ENCODE results near the gene TAF1C.

TAF1C gene

GRCh38 chr16:84159800-84160199 is 27.1 kb downstream of the TAF1C start:
- DNase-seq (ENCODE audit: low read depth in 2 of 2): no peak

DNA sequence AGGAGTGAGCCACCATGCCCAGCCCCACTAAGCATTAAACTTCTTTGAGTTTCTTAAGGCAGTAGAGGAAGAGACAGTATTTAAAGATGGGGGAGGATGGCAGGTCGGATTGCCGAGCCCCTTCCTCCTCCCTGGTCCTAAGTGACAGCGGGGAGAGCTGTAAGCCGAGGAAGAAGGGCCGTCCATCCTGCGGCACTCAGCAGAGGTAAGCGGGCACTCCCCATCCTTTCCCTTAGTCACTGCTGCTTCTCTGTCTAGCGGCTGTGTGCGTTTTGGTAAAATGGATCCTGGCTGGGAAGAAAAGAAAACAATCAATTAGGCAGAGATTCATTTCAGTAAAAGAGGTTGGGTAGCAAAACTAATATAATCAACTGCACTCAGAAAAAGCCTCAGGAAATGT is 27.9 kb downstream of the TAF1C start:
- no peak for DNase-seq (ENCODE audit: low read depth in 2 of 2)

- DNase-seq (ENCODE audit: low read depth in 2 of 2): no peak
These were observed 30.5 kb downstream of the TAF1C start for GRCh38 chr16:84156342-84156784.

DNA sequence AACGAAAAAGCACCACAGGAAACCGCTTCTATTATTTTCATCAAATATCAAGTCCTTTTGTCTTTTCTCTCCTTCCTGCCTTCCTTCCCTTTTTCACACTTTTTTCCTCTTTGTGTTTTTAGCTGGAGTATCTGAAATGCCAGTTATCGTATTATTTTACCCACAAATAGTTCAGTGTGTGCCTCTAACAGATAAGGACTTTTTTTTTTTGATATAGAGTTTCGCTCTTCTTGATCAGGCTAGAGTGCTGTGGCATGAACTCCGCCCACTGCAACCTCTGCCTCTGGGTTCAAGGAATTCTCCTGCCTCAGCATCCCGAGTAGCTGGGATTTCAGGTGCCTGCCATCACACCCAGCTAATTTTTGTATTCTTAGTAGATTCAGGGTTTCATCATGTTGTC is 31.1 kb downstream of the TAF1C start:
- no peak for DNase-seq (ENCODE audit: low read depth in 2 of 2)

DNA sequence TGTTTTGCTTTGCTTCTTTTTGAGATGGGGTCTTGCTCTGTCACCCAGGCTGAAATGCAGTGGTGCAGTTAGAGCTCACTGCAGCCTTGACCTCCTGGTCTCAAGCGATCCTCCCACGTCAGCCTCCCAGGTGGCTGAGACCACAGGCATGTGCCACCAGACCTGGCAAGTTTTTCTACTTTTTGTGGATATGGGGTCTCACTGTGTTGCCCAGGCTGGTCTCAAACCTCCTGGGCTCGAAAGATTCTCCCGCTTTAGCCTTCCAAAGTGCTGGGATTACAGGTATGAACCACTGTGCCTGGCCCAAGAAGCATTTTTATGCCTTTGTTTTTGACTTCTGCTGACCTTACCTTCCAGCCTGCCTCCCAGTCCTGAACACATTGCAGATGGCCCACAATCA is 31.6 kb downstream of the TAF1C start:
- DNase-seq (ENCODE audit: low read depth in 2 of 2): no peak

GRCh38 chr16:84153660-84154214 is 33.1 kb downstream of the TAF1C start:
- no peak for DNase-seq (ENCODE audit: low read depth in 2 of 2)

DNA sequence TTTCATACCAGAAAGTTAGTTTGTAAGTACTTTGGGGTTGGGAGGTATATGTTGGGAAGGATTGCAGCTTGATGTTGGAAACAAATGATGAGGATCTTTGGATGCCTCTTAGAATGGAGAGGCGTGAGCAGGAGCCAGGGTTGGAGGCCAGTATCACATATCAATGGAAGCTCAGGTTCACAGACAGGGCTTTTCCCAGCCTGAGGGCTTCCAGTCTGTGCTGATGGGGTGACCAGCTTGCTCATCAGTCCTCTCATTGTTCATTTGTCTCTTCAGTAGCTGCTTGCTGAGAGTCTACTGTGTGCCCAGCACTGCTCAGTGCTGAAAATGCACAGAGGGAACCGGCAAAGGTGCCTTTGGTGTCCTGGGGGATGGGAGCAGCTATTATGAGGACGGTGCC is 35.9 kb downstream of the TAF1C start:
- no peak for DNase-seq (ENCODE audit: low read depth in 2 of 2)

- peak; percentile 88 to 93 for DNase-seq (ENCODE audit: low read depth in 2 of 2)
These were observed 41.8 kb downstream of the TAF1C start, which contains the start of the genes DNAAF1 and HSDL1 for GRCh38 chr16:84144859-84145639. DNAAF1 (plus strand) TSS chr16:84145308; CDS start chr16:84145441, 133 bp downstream. HSDL1 (minus strand) TSS chr16:84145177; CDS start chr16:84131321, 13,856 bp downstream.

GRCh38 chr16:84144209-84144858 is 42.5 kb downstream of the TAF1C start:
- DNase-seq (ENCODE audit: low read depth in 2 of 2): peak in 1 of 2 donors; percentile 26

DNA sequence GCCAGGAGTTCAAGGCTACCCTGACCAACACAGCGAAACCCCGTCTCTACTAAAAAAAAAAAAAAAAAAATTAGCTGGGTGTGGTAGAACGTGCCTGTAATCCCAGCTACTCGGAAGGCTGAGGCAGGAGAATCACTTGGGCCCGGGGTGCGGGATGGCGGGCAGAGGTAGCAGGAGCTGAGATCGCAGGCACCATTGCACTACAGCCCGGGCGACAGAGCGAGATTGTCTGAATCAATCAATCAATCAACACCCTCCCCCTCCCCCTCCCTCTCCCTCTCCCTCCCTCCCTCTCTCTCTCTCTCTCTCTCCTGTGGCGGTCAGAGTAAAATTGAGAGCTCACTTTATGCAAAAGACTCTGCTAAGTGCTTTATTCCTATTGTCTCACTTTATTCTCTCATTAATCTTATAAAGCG is 43.1 kb downstream of the TAF1C start:
- DNase-seq (ENCODE audit: low read depth in 2 of 2): no peak

DNA sequence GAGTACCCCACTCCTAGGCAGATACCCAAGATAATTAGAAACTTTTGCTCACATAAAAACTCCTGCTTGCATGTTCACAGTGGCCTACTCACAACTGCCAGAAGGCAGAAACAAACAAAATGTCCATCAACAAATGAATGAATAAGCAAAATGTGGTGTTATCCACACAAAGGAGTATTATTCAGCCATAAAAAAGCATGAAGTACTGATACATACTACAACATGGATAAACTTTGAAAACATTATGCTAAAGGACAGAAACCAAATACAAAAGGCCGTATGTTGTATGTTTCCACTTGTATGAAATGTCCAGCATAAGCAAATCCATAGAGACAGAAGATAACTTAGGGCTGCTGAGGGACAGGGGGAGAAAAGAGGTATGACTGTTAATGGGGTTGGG is 43.8 kb downstream of the TAF1C start:
- no peak for DNase-seq (ENCODE audit: low read depth in 2 of 2)

GRCh38 chr16:84141143-84141670 is 45.6 kb downstream of the TAF1C start:
- DNase-seq (ENCODE audit: low read depth in 2 of 2): no peak

DNA sequence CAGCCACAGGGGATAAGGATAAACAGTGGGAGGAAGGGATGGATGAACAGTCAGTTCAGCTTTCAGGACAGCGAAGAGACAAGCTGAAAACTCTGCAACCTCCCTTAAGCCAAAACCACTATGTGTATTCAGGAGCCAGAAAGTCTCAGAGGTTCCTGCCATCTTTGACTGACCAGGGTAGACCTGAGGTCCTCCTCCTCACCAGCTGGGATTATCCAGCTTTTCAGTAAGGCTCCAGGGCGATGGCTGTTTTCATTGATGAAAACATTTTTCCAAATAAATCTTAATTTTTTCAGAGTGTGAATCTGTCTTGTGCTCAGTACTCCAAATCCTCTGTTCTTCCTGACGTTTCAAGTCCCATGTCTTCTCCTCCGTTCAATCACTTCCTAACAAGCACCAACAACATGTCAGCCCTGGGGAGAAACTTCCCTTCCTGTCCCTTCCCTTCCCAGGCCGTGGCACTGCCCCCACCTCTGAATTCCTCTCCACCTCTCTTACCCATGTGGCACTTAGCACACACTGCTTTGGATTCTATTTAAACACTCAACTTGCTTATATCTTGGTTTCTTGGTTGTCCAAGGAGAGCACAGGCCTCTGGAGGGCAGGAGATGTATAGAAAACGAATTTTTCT is 47.1 kb downstream of the TAF1C start:
- DNase-seq (ENCODE audit: low read depth in 2 of 2): no peak

GRCh38 chr16:84138824-84139627 is 47.8 kb downstream of the TAF1C start:
- DNase-seq (ENCODE audit: low read depth in 2 of 2): peak in 1 of 2 donors; percentile 9

- DNase-seq (ENCODE audit: low read depth in 2 of 2): no peak
These were observed 48.4 kb downstream of the TAF1C start for GRCh38 chr16:84138500-84138823.

DNA sequence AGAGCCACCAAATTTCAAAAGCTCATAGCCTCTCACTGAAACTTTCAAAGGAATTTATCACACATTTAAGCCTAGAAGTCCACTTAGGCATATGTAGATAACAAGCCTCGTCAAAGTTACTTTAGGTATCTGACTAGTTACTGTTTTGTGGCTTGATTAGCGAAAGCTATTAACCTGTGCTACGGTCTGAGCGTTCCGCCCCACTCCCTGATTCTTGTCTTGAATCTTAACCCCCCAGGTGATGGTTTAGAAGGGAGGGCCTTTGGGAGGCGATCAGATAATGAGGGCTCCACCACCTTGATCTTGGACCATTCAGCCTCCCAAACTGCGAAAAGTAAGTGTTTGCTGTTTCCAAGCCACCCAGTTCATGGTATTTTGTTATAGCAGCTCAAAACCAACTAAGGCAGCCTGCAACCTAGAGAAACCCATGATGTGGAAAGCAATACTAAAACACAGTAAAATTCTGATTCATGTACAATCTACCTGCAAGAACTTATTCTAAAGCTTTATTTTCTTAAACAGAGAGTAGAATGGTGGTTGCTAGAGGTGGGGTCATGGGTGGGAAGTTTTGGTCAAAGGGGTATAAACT is 49.0 kb downstream of the TAF1C start:
- DNase-seq (ENCODE audit: low read depth in 2 of 2): no peak

- no peak for DNase-seq (ENCODE audit: low read depth in 2 of 2)
These were observed 49.6 kb downstream of the TAF1C start for GRCh38 chr16:84137287-84137686.

- DNase-seq (ENCODE audit: low read depth in 2 of 2): no peak
These were observed 50.3 kb downstream of the TAF1C start for GRCh38 chr16:84136331-84137125.

- DNase-seq (ENCODE audit: low read depth in 2 of 2): no peak
These were observed 54.2 kb downstream of the TAF1C start for GRCh38 chr16:84132527-84133285.
